ENCODE results near the gene LHX4. TPM values are rescaled to one million over a fixed set of nuclear protein-coding genes. Genes with fewer than 3 reads are reported as not detected.

LHX4 gene
- total RNA-seq, 1 donor from 2014 or later: 0.96 TPM

GRCh38 chr1:180270530-180271271 is 40.6 kb downstream of the LHX4 start:
- peaks cover 18% of the 10 kb centered on the region for H3K36me3 Mint-ChIP-seq (ENCODE audit: low read depth)
- no peak for TF ChIP-seq CTCF (conservative IDR thresholded peaks at IDR 0.05)
- no peak for DNase-seq (ENCODE audit: low read depth, low spot score)
- H3K9me3 Mint-ChIP-seq: no peaks in the 10 kb centered on the region
- H3K4me3 Mint-ChIP-seq: no peak overlapping the region
- H3K4me1 Mint-ChIP-seq: peaks cover 19% of the 10 kb centered on the region
- H3K27me3 Mint-ChIP-seq (ENCODE audit: low read depth): no peaks in the 10 kb centered on the region
- H3K27ac Mint-ChIP-seq (ENCODE audit: unreplicated experiment): peak overlapping the region; percentile 84

GRCh38 chr1:180271272-180272255 is 41.5 kb downstream of the LHX4 start:
- Mint-ChIP-seq H3K4me1 (peaks cover 19% of the 10 kb centered on the region), H3K4me3 (no peak overlapping the region), H3K9me3 (no peaks in the 10 kb centered on the region), H3K27me3 (ENCODE audit: low read depth) (no peaks in the 10 kb centered on the region), H3K27ac (ENCODE audit: unreplicated experiment) (no peak overlapping the region), H3K36me3 (ENCODE audit: low read depth) (peaks cover 20% of the 10 kb centered on the region)
- no peak for TF ChIP-seq CTCF (conservative IDR thresholded peaks at IDR 0.05)
- DNase-seq (ENCODE audit: low read depth, low spot score): no peak

- peak overlapping the region; percentile 35 for H3K27ac Mint-ChIP-seq (ENCODE audit: unreplicated experiment)
- peaks cover 20% of the 10 kb centered on the region for H3K36me3 Mint-ChIP-seq (ENCODE audit: low read depth)
- peaks cover 19% of the 10 kb centered on the region for H3K4me1 Mint-ChIP-seq
- DNase-seq (ENCODE audit: low read depth, low spot score): no peak
- no peak for TF ChIP-seq CTCF (conservative IDR thresholded peaks at IDR 0.05)
- H3K4me3 Mint-ChIP-seq: no peak overlapping the region
- H3K27me3 Mint-ChIP-seq (ENCODE audit: low read depth): no peaks in the 10 kb centered on the region
- H3K9me3 Mint-ChIP-seq: no peaks in the 10 kb centered on the region
Measured at GRCh38 chr1:180272395-180272794, 42.3 kb downstream of the LHX4 start.

GRCh38 chr1:180273066-180273465 is 43.0 kb downstream of the LHX4 start:
- Mint-ChIP-seq H3K27ac (ENCODE audit: unreplicated experiment) (peak overlapping the region; percentile 35), H3K4me1 (peaks cover 12% of the 10 kb centered on the region), H3K27me3 (ENCODE audit: low read depth) (no peaks in the 10 kb centered on the region), H3K9me3 (no peaks in the 10 kb centered on the region), H3K36me3 (ENCODE audit: low read depth) (peaks cover 26% of the 10 kb centered on the region), H3K4me3 (no peak overlapping the region)
- TF ChIP-seq CTCF (conservative IDR thresholded peaks at IDR 0.05): no peak
- no peak for DNase-seq (ENCODE audit: low read depth, low spot score)

- Mint-ChIP-seq H3K4me3 (no peak overlapping the region), H3K4me1 (peaks cover under 1% of the 10 kb centered on the region), H3K27ac (ENCODE audit: unreplicated experiment) (no peak overlapping the region), H3K36me3 (ENCODE audit: low read depth) (peaks cover 26% of the 10 kb centered on the region), H3K9me3 (no peaks in the 10 kb centered on the region), H3K27me3 (ENCODE audit: low read depth) (no peaks in the 10 kb centered on the region)
- TF ChIP-seq CTCF (conservative IDR thresholded peaks at IDR 0.05): no peak
- no peak for DNase-seq (ENCODE audit: low read depth, low spot score)
Measured at GRCh38 chr1:180274221-180274620, 44.2 kb downstream of the LHX4 start.
